ENCODE results near the gene SLC6A6.

The SLC6A6 gene

GRCh38 chr3:14402304-14402811 lies at the start of gene SLC6A6:
Gene SLC6A6 (plus strand): TSS chr3:14402606. CDS start chr3:14443635, 41,029 bp downstream.
- in situ Hi-C loops (cut with HindIII; ENCODE audit: low sequenced_read_pairs), result loop anchor here (5.0 kb wide), 1 partner anchor 50 kb away; no protein-coding TSS in a partner anchor

DNA sequence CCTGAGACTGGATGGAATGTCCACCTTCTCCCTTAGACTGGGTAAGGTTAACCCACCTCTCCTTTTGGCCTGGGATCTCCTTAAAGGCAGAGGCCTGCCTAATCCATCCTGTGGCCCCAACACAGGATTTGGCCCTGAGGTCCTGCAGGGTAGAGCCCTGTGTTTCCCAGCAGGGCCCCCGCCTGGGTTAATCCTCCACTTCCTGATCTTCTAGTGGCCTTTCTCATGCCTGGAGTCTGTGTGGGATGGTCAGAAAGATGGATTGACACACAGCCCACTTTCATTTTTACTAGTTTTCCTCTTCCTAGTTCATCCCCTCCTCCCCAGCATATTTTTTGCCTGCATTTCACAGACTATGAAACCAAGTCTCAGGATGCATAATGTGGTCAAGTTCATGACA lies 48.9 kb upstream of the SLC6A6 start:
- in situ Hi-C loops (cut with HindIII; ENCODE audit: low sequenced_read_pairs), result no loop called here

- in situ Hi-C loops (cut with HindIII; ENCODE audit: low sequenced_read_pairs), result no loop called here
These were observed 44.9 kb upstream of the SLC6A6 start for GRCh38 chr3:14357463-14357862.

DNA sequence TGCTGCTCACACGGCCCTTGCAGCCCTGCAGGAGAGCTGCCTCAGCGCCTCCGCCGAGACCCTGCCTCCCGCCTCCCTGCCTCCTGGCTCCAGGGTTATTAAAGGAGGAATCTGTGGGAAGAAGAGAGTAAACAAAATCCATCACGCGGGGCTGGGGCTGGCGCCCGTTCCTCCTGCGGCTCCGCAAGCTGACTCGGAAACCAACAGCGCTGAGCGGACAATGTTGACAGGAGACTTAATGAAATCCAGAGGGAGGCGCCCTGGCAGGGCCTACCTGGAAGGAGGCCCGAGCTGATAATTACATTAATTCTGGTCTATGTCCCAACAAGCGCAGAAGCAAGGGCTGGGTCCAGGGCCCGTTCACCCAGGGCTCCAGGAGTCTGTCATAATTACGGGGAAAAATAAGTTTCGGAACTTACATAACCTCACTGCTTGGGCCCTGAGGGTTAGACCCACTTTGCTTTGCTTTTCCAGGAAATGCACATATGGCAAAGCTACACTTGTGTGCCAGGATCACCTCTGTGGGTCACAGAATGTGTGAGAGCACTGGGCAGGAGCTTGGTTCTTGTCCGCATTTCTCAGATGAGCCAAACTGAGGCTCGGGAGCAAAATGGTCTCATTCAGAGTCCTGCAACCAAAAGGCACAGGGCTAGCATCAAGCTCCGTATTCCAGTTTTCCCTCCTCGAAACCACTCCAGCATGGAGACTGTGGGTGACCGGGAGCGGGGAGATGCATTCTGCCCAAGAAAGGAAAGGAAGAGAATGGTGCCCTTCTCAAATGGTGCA lies 43.8 kb upstream of the SLC6A6 start:
- in situ Hi-C loops (cut with HindIII; ENCODE audit: low sequenced_read_pairs), result no loop called here

GRCh38 chr3:14359348-14359747 lies 43.1 kb upstream of the SLC6A6 start:
- in situ Hi-C loops (cut with HindIII; ENCODE audit: low sequenced_read_pairs), result no loop called here

- in situ Hi-C loops (cut with HindIII; ENCODE audit: low sequenced_read_pairs), result no loop called here
These were observed 42.1 kb upstream of the SLC6A6 start for GRCh38 chr3:14360123-14360881.

DNA sequence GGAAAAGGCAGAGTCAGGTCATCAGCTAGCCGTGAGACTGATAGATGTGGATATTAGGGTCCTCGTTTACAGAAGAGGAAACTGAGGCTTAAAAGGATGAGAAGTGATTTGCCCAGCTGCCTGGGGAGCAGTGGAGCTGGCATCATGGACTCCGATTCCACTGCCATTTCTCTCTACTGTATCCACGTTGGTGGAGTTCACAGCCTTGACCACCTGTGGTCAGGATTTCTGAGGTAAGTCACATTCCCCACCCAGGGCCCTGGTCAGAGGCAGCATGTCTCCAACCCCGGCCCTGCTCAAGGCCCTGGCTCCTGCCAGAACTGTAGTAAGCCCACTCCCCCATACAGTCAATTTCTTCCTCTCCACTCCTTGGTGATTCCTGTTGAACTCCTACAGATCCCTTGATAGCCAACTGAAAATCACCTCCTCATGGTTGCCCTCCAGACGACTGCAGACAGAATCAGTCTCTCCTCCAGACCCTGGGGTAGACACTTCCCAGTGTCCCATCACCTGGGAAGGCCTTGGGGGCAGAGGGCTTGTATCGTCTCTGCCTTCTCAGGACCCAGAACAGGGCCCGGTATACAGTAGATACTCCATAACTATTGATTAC lies 41.2 kb upstream of the SLC6A6 start:
- in situ Hi-C loops (cut with HindIII; ENCODE audit: low sequenced_read_pairs), result no loop called here

GRCh38 chr3:14362890-14363289 lies 39.5 kb upstream of the SLC6A6 start:
- in situ Hi-C loops (cut with HindIII; ENCODE audit: low sequenced_read_pairs), result no loop called here

DNA sequence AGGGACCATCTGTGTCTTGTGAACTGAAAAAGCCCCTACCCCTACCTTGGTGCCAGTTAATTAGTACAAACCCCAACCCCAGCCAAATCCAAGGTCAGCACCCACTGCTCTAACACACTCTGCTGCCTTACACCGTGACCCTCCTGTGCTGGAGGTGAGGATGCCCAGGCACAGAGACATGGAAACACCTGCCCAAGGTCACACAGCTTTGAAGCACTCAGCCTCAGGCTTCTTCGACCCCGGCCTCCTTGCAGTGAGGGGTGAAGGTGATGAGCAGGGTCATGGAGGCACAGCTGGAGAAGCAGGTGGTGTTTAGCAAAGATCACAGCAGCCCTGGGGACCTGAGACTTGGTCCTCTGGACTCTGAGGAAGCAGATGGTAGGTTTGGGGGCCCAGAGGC lies 39.0 kb upstream of the SLC6A6 start:
- in situ Hi-C loops (cut with HindIII; ENCODE audit: low sequenced_read_pairs), result no loop called here

DNA sequence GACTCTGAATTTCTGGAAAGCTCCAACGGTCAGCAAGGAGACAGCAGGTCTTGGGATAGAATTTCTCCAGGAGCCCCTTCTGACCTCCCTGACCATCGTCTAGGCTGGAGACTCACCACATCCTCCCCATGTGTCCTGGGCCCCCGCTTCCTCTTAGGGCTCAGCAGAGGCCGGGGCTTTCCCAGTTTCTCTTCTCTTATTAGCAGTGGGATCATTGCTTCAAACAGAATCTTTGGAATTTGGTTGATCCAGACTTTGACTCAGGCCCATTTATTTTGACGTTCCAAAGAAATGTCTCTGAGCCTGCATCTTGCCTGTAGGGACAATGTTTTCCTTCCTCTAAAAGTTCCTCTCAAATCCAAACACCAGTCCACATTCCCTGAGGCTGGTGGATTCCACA lies 38.4 kb upstream of the SLC6A6 start:
- in situ Hi-C loops (cut with HindIII; ENCODE audit: low sequenced_read_pairs), result no loop called here

DNA sequence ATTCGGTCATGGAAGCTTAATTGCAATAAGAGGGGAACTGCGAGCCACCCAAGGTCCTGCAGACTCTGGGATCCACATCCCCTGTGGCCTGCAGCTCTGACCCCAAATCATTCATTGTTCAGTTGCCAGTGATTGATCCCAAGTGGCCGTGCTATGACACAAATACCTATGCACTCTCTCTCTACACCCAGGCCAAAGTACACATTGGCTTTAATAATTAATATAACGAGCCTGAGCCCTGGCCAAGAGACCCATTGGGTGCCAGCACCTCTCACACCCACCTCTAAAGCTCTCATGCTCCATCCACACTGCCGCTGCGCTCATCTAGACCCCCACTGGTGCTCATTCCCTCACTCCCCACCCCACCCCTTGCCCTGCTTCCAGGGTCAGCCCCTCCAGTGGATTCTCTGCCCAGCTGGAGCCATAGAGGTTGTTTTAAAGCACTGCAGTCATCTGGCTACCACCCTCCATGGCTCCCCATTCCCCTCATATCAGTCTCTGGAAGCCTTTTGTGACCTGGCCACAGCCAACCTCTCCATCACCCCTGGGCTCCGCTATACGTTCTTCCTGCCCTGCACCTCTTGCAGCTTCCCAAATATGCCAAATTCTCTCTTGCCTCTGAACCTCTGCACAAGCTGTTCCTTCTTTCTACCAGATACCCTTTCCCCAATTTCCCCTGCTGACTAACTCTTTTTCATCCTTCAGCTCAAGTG lies 37.7 kb upstream of the SLC6A6 start:
- in situ Hi-C loops (cut with HindIII; ENCODE audit: low sequenced_read_pairs), result no loop called here

- in situ Hi-C loops (cut with HindIII; ENCODE audit: low sequenced_read_pairs), result no loop called here
These were observed 36.2 kb upstream of the SLC6A6 start for GRCh38 chr3:14366248-14366647.

DNA sequence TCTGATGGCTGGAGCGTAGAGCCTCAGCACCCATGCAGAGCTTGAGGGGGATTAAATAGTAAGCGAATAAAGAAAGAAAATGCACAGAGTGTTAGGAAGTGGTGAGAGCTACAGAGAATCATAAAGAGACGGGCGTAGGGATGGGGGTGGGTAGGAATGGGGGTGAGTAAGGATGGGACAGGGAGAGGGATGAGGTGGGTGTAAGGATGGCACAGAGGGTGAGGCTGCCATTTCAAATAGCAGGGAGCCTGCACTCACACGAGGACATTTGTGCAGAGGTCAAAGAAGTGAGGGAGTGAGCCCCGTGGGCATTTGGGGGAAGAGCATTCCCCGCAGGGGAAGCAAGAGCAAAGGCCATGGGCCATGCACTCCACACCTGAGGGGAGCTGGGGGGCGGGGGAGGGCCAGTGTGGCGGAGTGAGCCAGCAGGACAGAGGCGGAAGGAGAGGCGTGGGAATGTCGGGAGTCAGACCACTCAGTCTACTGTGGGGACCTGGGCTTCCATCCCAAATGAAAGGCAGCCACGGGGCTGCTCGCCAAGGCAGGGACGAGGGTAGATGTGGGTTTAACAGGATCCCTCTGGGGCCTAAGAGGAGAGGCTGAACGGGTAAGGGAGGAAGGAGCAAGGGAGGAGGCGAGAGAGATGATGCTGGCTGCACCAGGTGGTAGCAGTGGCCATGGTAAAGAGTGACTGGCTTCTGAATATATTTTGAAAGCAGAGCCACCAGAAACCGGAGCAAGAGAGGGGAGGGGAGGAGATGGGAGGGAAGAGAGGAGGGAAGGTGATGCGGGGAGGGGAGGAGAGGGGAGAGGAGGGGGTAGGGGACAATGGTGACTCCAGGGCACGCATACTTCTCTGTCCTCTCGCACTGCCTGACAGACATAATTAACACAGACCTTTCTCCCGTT lies 35.2 kb upstream of the SLC6A6 start:
- in situ Hi-C loops (cut with HindIII; ENCODE audit: low sequenced_read_pairs), result no loop called here

DNA sequence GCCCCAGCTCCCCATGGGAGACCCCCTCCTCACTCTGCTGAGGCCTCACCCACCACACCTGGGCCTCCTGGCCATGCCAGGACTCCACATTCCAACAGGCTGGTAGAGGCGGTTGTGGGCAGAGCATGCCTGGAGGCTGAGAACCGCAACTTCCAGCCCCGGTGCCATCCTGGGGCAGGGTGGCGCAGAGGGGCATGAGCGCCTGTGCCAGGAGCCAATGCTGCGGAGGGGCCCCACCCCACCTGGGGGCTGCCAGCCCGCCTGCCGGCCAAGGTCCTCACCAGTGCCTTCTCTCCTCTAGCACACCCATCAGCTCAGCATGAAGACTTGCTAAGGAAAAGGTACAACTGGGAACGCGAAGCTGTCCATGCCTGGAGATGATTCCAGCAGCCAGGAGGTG lies 34.3 kb upstream of the SLC6A6 start:
- in situ Hi-C loops (cut with HindIII; ENCODE audit: low sequenced_read_pairs), result no loop called here

DNA sequence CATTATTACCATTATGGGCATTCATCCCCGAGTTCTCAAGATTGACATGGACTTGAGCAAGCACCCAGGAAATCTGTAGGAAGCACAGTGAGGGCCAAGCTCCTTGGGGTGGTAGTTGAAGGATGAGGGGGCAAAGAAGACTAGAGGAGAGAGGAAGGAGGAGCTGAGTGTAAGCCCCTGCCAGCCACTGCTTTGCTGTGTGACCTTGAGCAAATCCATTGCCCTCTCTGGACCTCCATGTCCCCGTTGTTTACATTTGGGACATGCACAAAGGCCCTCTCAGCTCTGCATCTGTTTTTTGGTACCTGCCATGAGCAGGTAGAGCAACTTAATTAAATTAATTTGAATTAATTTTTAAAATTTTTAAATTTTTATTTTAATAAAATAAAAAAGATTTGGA lies 33.5 kb upstream of the SLC6A6 start:
- in situ Hi-C loops (cut with HindIII; ENCODE audit: low sequenced_read_pairs), result no loop called here

GRCh38 chr3:14369675-14370669 lies 32.4 kb upstream of the SLC6A6 start:
- in situ Hi-C loops (cut with HindIII; ENCODE audit: low sequenced_read_pairs), result no loop called here

- in situ Hi-C loops (cut with HindIII; ENCODE audit: low sequenced_read_pairs), result no loop called here
These were observed 31.5 kb upstream of the SLC6A6 start for GRCh38 chr3:14370720-14371572.
